GM12878 (cell line): ENCODE measurements around the gene IGFLR1. TPM values are rescaled to one million over a fixed set of nuclear protein-coding genes. Genes with fewer than 3 reads are reported as not detected.

Experiments used
- ATAC-seq: fragments of 200-7000 bp; cut with Tn5 transposase; 3 replicates; pipeline ENCODE4 v1.9.1; 2020; ENCODE audit warnings: mild to moderate bottlenecking, moderate library complexity
- BruUV-seq: library from RNA; stranded (reverse); fragments of 400-500 nt; replicated peaks from 2 replicates; lab custom pipeline; 2021; lab: Mats Ljungman, UMichigan
- CTCF ChIA-PET: fragments of 300-600 bp; sonication (Branson Sonifier 250); formaldehyde crosslinking; extraction: SDS; loops from one replicate; lab custom pipeline; 2021; ENCODE audit warnings: inconsistent platforms; lab: Yijun Ruan, JAX
- POLR2A ChIA-PET: fragments of 350-600 bp; formaldehyde crosslinking; extraction: SDS; loops from one replicate; lab custom pipeline; 2021; ENCODE audit warnings: inconsistent platforms; lab: Charles Lee
- RAD21 ChIA-PET: fragments of 300-600 bp; sonication (Branson Sonifier 250); formaldehyde crosslinking; loops from one replicate; lab custom pipeline; 2023; ENCODE audit warnings: antibody characterized with exemption; ENCODE audit not compliant: unreplicated experiment; lab: Charles Lee
- SMC1A ChIA-PET: fragments of 300-600 bp; sonication (Branson Sonifier 250); formaldehyde crosslinking; loops from one replicate; lab custom pipeline; 2023; ENCODE audit not compliant: unreplicated experiment, uncharacterized antibody; lab: Charles Lee
- DNase-seq: peaks from one replicate; pipeline ENCODE4 v3.0.0-alpha.2; 2011; ENCODE audit warnings: low read depth, low spot score
- FAIRE-seq: peaks from 3 replicates; lab custom pipeline; 2011; peaks lifted over from hg19 to GRCh38; lab: Jason Lieb, UNC
- H2AFZ ChIP-seq: 2 replicates; pipeline ENCODE4 v1.6.0; 2011; ENCODE audit warnings: low read depth, low read length, control low read depth; ENCODE audit not compliant: control insufficient read depth
- H3K27ac ChIP-seq: 2 replicates; pipeline ENCODE4 v1.5.1; 2011; ENCODE audit warnings: control low read depth; ENCODE audit not compliant: control insufficient read depth, insufficient read depth
- H3K27me3 ChIP-seq, 2 experiments: replicated peaks in 1 of 2; 2 replicates each; pipeline versions ENCODE4 v1.6.0 to v1.6.1; 2011; ENCODE audit warnings: low read length in 1 of 2; ENCODE audit not compliant: control insufficient read depth in 2 of 2, insufficient read depth in 2 of 2
- H3K36me3 ChIP-seq, 2 experiments: 2 replicates each; pipeline ENCODE4 v1.5.1; 2011; ENCODE audit warnings: low read length in 1 of 2; ENCODE audit not compliant: control insufficient read depth in 2 of 2, insufficient read depth in 2 of 2
- H3K4me1 ChIP-seq: 2 replicates; pipeline ENCODE4 v1.6.1; 2011; ENCODE audit warnings: mild to moderate bottlenecking, low read length, moderate library complexity, mixed read lengths; ENCODE audit not compliant: control insufficient read depth, insufficient read depth
- H3K4me2 ChIP-seq: 2 replicates; pipeline ENCODE4 v1.6.0; 2011; ENCODE audit warnings: control low read depth; ENCODE audit not compliant: control insufficient read depth, insufficient read depth
- H3K4me3 ChIP-seq: fragments of 200-600 bp; sonication (generic); 2 replicates; pipeline ENCODE4 v1.5.1; 2016
- H3K79me2 ChIP-seq: 2 replicates; pipeline ENCODE4 v1.6.0; 2011; ENCODE audit warnings: low read length; ENCODE audit not compliant: control insufficient read depth, insufficient read depth
- H3K9ac ChIP-seq: 2 replicates; pipeline ENCODE4 v1.8.0; 2011; ENCODE audit warnings: low read length, control low read depth, mixed read lengths; ENCODE audit not compliant: control insufficient read depth, insufficient read depth
- H3K9me3 ChIP-seq: replicated peaks from 3 replicates; pipeline ENCODE4 v1.5.1; 2011; ENCODE audit warnings: mild to moderate bottlenecking, low read length; ENCODE audit not compliant: control insufficient read depth, insufficient read depth
- H4K20me1 ChIP-seq: 2 replicates; pipeline ENCODE4 v1.6.0; 2011; ENCODE audit not compliant: control insufficient read depth, insufficient read depth
- BCL3 ChIP-seq: IDR thresholded peaks from 2 replicates; pipeline ENCODE4 v1.6.1; 2011; ENCODE audit warnings: borderline replicate concordance, low read depth, mild to moderate bottlenecking, moderate library complexity, low read length; ENCODE audit not compliant: insufficient read depth, poor library complexity, severe bottlenecking
- CBFB ChIP-seq: IDR thresholded peaks from 2 replicates; pipeline ENCODE4 v1.6.1; 2016; ENCODE audit warnings: antibody characterized with exemption, low read depth
- CEBPZ ChIP-seq: fragments of 150-350 bp; IDR thresholded peaks from 2 replicates; pipeline ENCODE4 v1.6.1; 2016; ENCODE audit warnings: low read depth, low read length
- MLLT1 ChIP-seq: fragments of 450-650 bp; IDR thresholded peaks from 2 replicates; pipeline ENCODE4 v1.6.1; 2016; ENCODE audit warnings: mild to moderate bottlenecking
- NBN ChIP-seq: fragments of 450-650 bp; IDR thresholded peaks from 2 replicates; pipeline ENCODE4 v1.6.1; 2016
- NRF1 ChIP-seq: conservative IDR thresholded peaks from 2 replicates; pipeline ENCODE4 v1.6.1; 2011; ENCODE audit warnings: mild to moderate bottlenecking, low read depth, low read length, improper control_type of control experiment
- RUNX3 ChIP-seq: IDR thresholded peaks from 2 replicates; pipeline ENCODE4 v1.6.1; 2012; ENCODE audit warnings: low read length, inconsistent platforms
- TCF7 ChIP-seq: IDR thresholded peaks from 2 replicates; pipeline ENCODE4 v1.6.1; 2014; ENCODE audit warnings: antibody characterized with exemption, borderline replicate concordance
- ZBTB40 ChIP-seq: fragments of 450-650 bp; IDR thresholded peaks from 2 replicates; pipeline ENCODE4 v1.6.1; 2016; ENCODE audit warnings: mild to moderate bottlenecking, moderate library complexity, borderline replicate concordance
- ZNF24 ChIP-seq: fragments of 450-650 bp; IDR thresholded peaks from 2 replicates; pipeline ENCODE4 v1.6.1; 2017; ENCODE audit warnings: antibody characterized with exemption, mild to moderate bottlenecking
- ZZZ3 ChIP-seq: IDR thresholded peaks from 2 replicates; pipeline ENCODE4 v1.6.1; 2011; ENCODE audit warnings: low read depth; ENCODE audit not compliant: control insufficient read depth, insufficient read length
- WGBS: methylation state at CpG from one replicate; pipeline ENCODE4 v1.1.6; 2016; ENCODE audit warnings: low lambda C conversion rate; ENCODE audit not compliant: insufficient replicate concordance, insufficient coverage; ENCODE audit errors: missing lambda C conversion rate; 5-methylcytosine and 5-hydroxymethylcytosine counted together
- in situ Hi-C: fragments of 300-500 bp; cut with MboI; formaldehyde crosslinking; loops from 9 replicates; pipeline ENCODE4 v1.14.3; 2018; ENCODE audit warnings: mixed read lengths
- intact Hi-C: fragments of 100-400 bp; cut with micrococcal nuclease; formaldehyde crosslinking; loops from one replicate; pipeline ENCODE4 v1.14.2; 2022; ENCODE audit not compliant: unreplicated experiment
- polyA plus RNA-seq, 11 experiments: library from polyadenylated mRNA; depleted of rRNA in 4 of 11; unstranded in 6 of 11; stranded (reverse) in 5 of 11; fragments of >200 nt; fragmentation: Nextera tagmentation in 4 of 11; fragmentation: Illumina TruSeq in 1 of 11; extraction: Ambion mirVana in 4 of 11; extraction: Trizol in 1 of 11; gene quantifications; 1 replicate in 1 of 11; 2 replicates in 10 of 11; pipeline versions ENCODE4 v1.2.1 to v1.2.3, GENCODE V29; 2011 to 2016; ENCODE audit warnings: inconsistent platforms in 2 of 11, missing spikeins in 2 of 11, low read depth in 1 of 11
- total RNA-seq, 4 experiments: library from RNA; depleted of rRNA in 3 of 4; stranded (reverse); fragments of >200 nt in 3 of 4; fragmentation: Illumina TruSeq in 1 of 4; extraction: Trizol in 1 of 4; gene quantifications; 2 replicates each; pipeline versions ENCODE4 v1.2.1 to v1.2.3, GENCODE V29; 2013 to 2021

IGFLR1 gene
- total and polyA plus RNA-seq, 10 of the 15 experiments (the other 5 are each of a cell fraction or from before 2014, with no cell fraction given), result 2.5 to 39.9 (median 24.8) TPM

- Histone ChIP-seq H3K4me2 (peak overlapping the region; percentile 99), H3K9me3 (no peaks in the 10 kb centered on the region), H3K4me1 (peaks cover 53% of the 10 kb centered on the region), H3K27me3 (no peaks in the 10 kb centered on the region), H3K4me3 (peak overlapping the region; percentile 82), H2AFZ (no peak overlapping the region), H3K79me2 (peaks cover 66% of the 10 kb centered on the region), H3K36me3 (no peaks in the 10 kb centered on the region; a peak in 1 of 4 replicates), H3K9ac (peak overlapping the region; percentile 77), H3K27ac (peak overlapping the region; percentile 95), H4K20me1 (no peaks in the 10 kb centered on the region)
- in situ Hi-C loops (no loop called here), intact Hi-C loops (loop anchor here (5.0 kb wide), 1 partner anchor 188 kb away; the partner anchor contains the start of genes HCST and NFKBID)
- 0 out of 3 replicates have a peak, but pooled peaks have one; percentile 3 for ATAC-seq
- FAIRE-seq, result peak; percentile 54
- WGBS, result 9% methylated on average over 14 of the region's 14 CpGs
- ChIA-PET POLR2A (interaction anchor here (0.5 to 12.1 kb wide), 5 partner anchors 15 to 489 kb away, joined by 3 to 516 read pairs (median 11); partner anchors contain the start of genes IGFLR1, NFKBID, PSENEN and U2AF1L4), RAD21 (interaction anchor here (0.7 to 6.3 kb wide), 7 partner anchors 16 to 67 kb away, joined by 3 to 430 read pairs (median 13); partner anchors contain the start of genes COX6B1, IGFLR1, LIN37 and ZBTB32), CTCF (interaction anchor here (0.8 to 7.3 kb wide), 7 partner anchors 13 to 206 kb away, joined by 3 to 271 read pairs (median 10); partner anchors contain the start of genes PSENEN and U2AF1L4), SMC1A (interaction anchor here (0.7 to 6.3 kb wide), 5 partner anchors 17 to 338 kb away, joined by 3 to 375 read pairs (median 3); partner anchors contain the start of gene ZBTB32)
- no TSS peak for BruUV-seq
- no peak for DNase-seq
- TF ChIP-seq NBN, result 0 out of 2 replicates have a peak, but pooled peaks have one; percentile 27
- no peak for TF ChIP-seq RUNX3
- TF ChIP-seq TCF7, result no peak
- TF ChIP-seq ZBTB40, result no peak
- no peak for TF ChIP-seq BCL3
- TF ChIP-seq CBFB, result 0 out of 2 replicates have a peak, but pooled peaks have one; percentile 38
- no peak for TF ChIP-seq NRF1
- TF ChIP-seq MLLT1, result no peak
- no peak for TF ChIP-seq ZZZ3
- TF ChIP-seq CEBPZ, result no peak
- no peak for TF ChIP-seq ZNF24
These were observed 27.5 kb downstream of the IGFLR1 start for GRCh38 chr19:35714601-35715354.
